MM.1S (cell line): ENCODE results near the gene GTSE1.

ENCODE experiments used
- DNase-seq: peaks from one replicate; pipeline ENCODE4 v3.0.0-alpha.2; 2015
- H2AFZ ChIP-seq: fragments of 300-600 bp; sonication (generic); 2 replicates; pipeline ENCODE4 v1.6.0; 2016; ENCODE audit warnings: antibody characterized with exemption, low read length
- H3F3A ChIP-seq: fragments of 300-600 bp; sonication (generic); 2 replicates; pipeline ENCODE4 v1.6.1; 2016; ENCODE audit warnings: mild to moderate bottlenecking, antibody characterized with exemption, low read length, moderate library complexity, mixed read lengths; ENCODE audit not compliant: insufficient read depth
- H3K27ac ChIP-seq: fragments of 300-600 bp; sonication (generic); 2 replicates; pipeline ENCODE4 v1.5.1; 2016; ENCODE audit warnings: mild to moderate bottlenecking, low read length
- H3K27me3 ChIP-seq: fragments of 300-600 bp; sonication (generic); replicated peaks from 2 replicates; pipeline ENCODE4 v1.6.0; 2016; ENCODE audit warnings: low read length; ENCODE audit not compliant: insufficient read depth
- H3K36me3 ChIP-seq: fragments of 300-600 bp; sonication (generic); replicated peaks from 2 replicates; pipeline ENCODE4 v1.6.1; 2016; ENCODE audit warnings: mild to moderate bottlenecking, low read length, mixed read lengths; ENCODE audit not compliant: insufficient read depth
- H3K4me1 ChIP-seq: fragments of 300-600 bp; sonication (generic); 2 replicates; pipeline ENCODE4 v1.6.1; 2016; ENCODE audit warnings: low read length, mixed read lengths
- H3K4me2 ChIP-seq: fragments of 300-600 bp; sonication (generic); 2 replicates; pipeline ENCODE4 v1.6.0; 2016; ENCODE audit warnings: low read depth, low read length
- H3K4me3 ChIP-seq: fragments of 300-600 bp; sonication (generic); 2 replicates; pipeline ENCODE4 v1.5.1; 2016; ENCODE audit warnings: low read length, mixed read lengths
- H3K79me2 ChIP-seq: fragments of 300-600 bp; sonication (generic); 2 replicates; pipeline ENCODE4 v1.6.1; 2016; ENCODE audit warnings: mixed run types, low read length, mixed read lengths
- H3K9ac ChIP-seq: fragments of 300-600 bp; sonication (generic); 2 replicates; pipeline ENCODE4 v1.6.1; 2016; ENCODE audit warnings: low read length, mixed read lengths
- H3K9me2 ChIP-seq: fragments of 300-600 bp; sonication (generic); replicated peaks from 2 replicates; pipeline ENCODE4 v1.6.1; 2016; ENCODE audit warnings: mild to moderate bottlenecking, low read length, mixed read lengths; ENCODE audit not compliant: insufficient read depth
- H3K9me3 ChIP-seq: fragments of 300-600 bp; sonication (generic); replicated peaks from 2 replicates; pipeline ENCODE4 v1.6.1; 2016; ENCODE audit warnings: mild to moderate bottlenecking, low read length, mixed read lengths; ENCODE audit not compliant: insufficient read depth
- H4K20me1 ChIP-seq: fragments of 300-600 bp; sonication (generic); 2 replicates; pipeline ENCODE4 v1.6.1; 2016; ENCODE audit warnings: mild to moderate bottlenecking, low read length, moderate library complexity, mixed read lengths; ENCODE audit not compliant: insufficient read depth
- CTCF ChIP-seq: fragments of 300-600 bp; sonication (generic); IDR thresholded peaks from 2 replicates; pipeline ENCODE4 v1.5.1; 2016; ENCODE audit warnings: antibody characterized with exemption, low read length, mixed read lengths
- EZH2 ChIP-seq: fragments of 300-600 bp; sonication (generic); optimal IDR thresholded peaks from 2 replicates; pipeline ENCODE3; 2017; ENCODE audit warnings: low read depth, mild to moderate bottlenecking, antibody characterized with exemption, low read length, mixed read lengths
- EZH2phosphoT487 ChIP-seq: fragments of 300-600 bp; sonication (generic); IDR thresholded peaks from 2 replicates; pipeline ENCODE4 v1.6.1; 2018; ENCODE audit warnings: antibody characterized with exemption, low read length

The GTSE1 gene

GRCh38 chr22:46339956-46340355, 43.3 kb downstream of the GTSE1 start:
- H3K27ac ChIP-seq: no peak overlapping the region
- no peak overlapping the region for H2AFZ ChIP-seq
- H3K4me1 ChIP-seq: peaks cover 7% of the 10 kb centered on the region
- no peaks in the 10 kb centered on the region; the same call in 1 of the 2 replicates for H4K20me1 ChIP-seq
- no peak overlapping the region for H3K4me2 ChIP-seq
- H3K36me3 ChIP-seq: peaks cover 18% of the 10 kb centered on the region
- H3K4me3 ChIP-seq: no peak overlapping the region
- H3K27me3 ChIP-seq: no peaks in the 10 kb centered on the region
- H3F3A ChIP-seq: peaks cover 7% of the 10 kb centered on the region; the same call in 1 of the 2 replicates
- H3K9me3 ChIP-seq: no peaks in the 10 kb centered on the region
- H3K9ac ChIP-seq: no peak overlapping the region
- H3K79me2 ChIP-seq: peaks cover 75% of the 10 kb centered on the region
- H3K9me2 ChIP-seq: no peaks in the 10 kb centered on the region
- no peak for DNase-seq
- TF ChIP-seq EZH2phosphoT487: no peak
- TF ChIP-seq EZH2: no peak
- TF ChIP-seq CTCF: no peak

- Histone ChIP-seq H2AFZ (no peak overlapping the region), H3K36me3 (peaks cover 22% of the 10 kb centered on the region), H3K9ac (no peak overlapping the region), H3K27me3 (no peaks in the 10 kb centered on the region), H3K4me3 (no peak overlapping the region), H3F3A (peaks cover 7% of the 10 kb centered on the region; the same call in 1 of the 2 replicates), H3K4me2 (no peak overlapping the region), H3K9me2 (no peaks in the 10 kb centered on the region), H3K79me2 (peaks cover 73% of the 10 kb centered on the region), H4K20me1 (no peaks in the 10 kb centered on the region; the same call in 1 of the 2 replicates), H3K27ac (no peak overlapping the region), H3K9me3 (no peaks in the 10 kb centered on the region), H3K4me1 (peaks cover 7% of the 10 kb centered on the region)
- DNase-seq: no peak
- TF ChIP-seq EZH2 (no peak), EZH2phosphoT487 (no peak), CTCF (no peak)
Observed at GRCh38 chr22:46340676-46341075, 44.0 kb downstream of the GTSE1 start.

GRCh38 chr22:46346680-46347405, 50.2 kb downstream of the GTSE1 start:
- peaks cover 36% of the 10 kb centered on the region for H3K79me2 ChIP-seq
- H3K4me3 ChIP-seq: no peak overlapping the region
- no peak overlapping the region for H3K4me2 ChIP-seq
- H3K27ac ChIP-seq: no peak overlapping the region
- H3K27me3 ChIP-seq: no peaks in the 10 kb centered on the region
- no peak overlapping the region for H3K9ac ChIP-seq
- no peaks in the 10 kb centered on the region for H3F3A ChIP-seq
- no peaks in the 10 kb centered on the region for H4K20me1 ChIP-seq
- H3K9me3 ChIP-seq: no peaks in the 10 kb centered on the region
- H2AFZ ChIP-seq: no peak overlapping the region
- TF ChIP-seq EZH2phosphoT487 (no peak), EZH2 (no peak), CTCF (no peak)
- no peaks in the 10 kb centered on the region for H3K9me2 ChIP-seq
- DNase-seq: no peak
- H3K36me3 ChIP-seq: peaks cover 25% of the 10 kb centered on the region
- no peaks in the 10 kb centered on the region for H3K4me1 ChIP-seq
